HepG2 (cell line): ENCODE measurements around the gene BCCIP. TPM values are rescaled to one million over a fixed set of nuclear protein-coding genes. Genes with fewer than 3 reads are reported as not detected.

Experiments used
- AHDC1 ChIP-seq: sonication (generic); formaldehyde crosslinking; IDR thresholded peaks from 2 replicates; pipeline ENCODE4 v1.5.1; 2020; ENCODE audit warnings: mild to moderate bottlenecking, missing genetic modification reagents, borderline replicate concordance
- ARNT2 ChIP-seq: sonication (generic); formaldehyde crosslinking; IDR thresholded peaks from 2 replicates; pipeline ENCODE4 v1.8.0; 2022; ENCODE audit warnings: mild to moderate bottlenecking, low read depth, missing genetic modification reagents, moderate library complexity
- ATF2 ChIP-seq: sonication (generic); formaldehyde crosslinking; IDR thresholded peaks from 2 replicates; pipeline ENCODE4 v1.4.0; 2020; ENCODE audit warnings: missing genetic modification reagents
- CBX1 ChIP-seq: IDR thresholded peaks from one replicate; pipeline ENCODE4 v1.6.1; 2016; ENCODE audit warnings: antibody characterized with exemption, low read depth
- GFI1 ChIP-seq: sonication (generic); formaldehyde crosslinking; IDR thresholded peaks from 2 replicates; pipeline ENCODE4 v1.5.0; 2020; ENCODE audit warnings: missing genetic modification reagents, mild to moderate bottlenecking, borderline replicate concordance
- HMG20B ChIP-seq: conservative IDR thresholded peaks from 2 replicates; pipeline ENCODE4 v1.6.1; 2016; ENCODE audit warnings: missing genetic modification reagents, missing compliant biosample characterization
- HMGA1 ChIP-seq: sonication (generic); formaldehyde crosslinking; conservative IDR thresholded peaks from 2 replicates; pipeline ENCODE4 v1.4.0; 2020; ENCODE audit warnings: missing genetic modification reagents
- IKZF5 ChIP-seq: IDR thresholded peaks from 2 replicates; pipeline ENCODE4 v1.6.1; 2018; ENCODE audit warnings: missing genetic modification reagents, mild to moderate bottlenecking, missing compliant biosample characterization
- KAT7 ChIP-seq: IDR thresholded peaks from 2 replicates; pipeline ENCODE4 v1.6.1; 2018; ENCODE audit warnings: borderline replicate concordance, missing compliant biosample characterization
- MTERF4 ChIP-seq: sonication (generic); formaldehyde crosslinking; IDR thresholded peaks from 2 replicates; pipeline ENCODE4 v1.8.0; 2023; ENCODE audit warnings: mild to moderate bottlenecking, missing genetic modification reagents
- MTF2 ChIP-seq: sonication (generic); formaldehyde crosslinking; IDR thresholded peaks from 2 replicates; pipeline ENCODE4 v1.5.0; 2020; ENCODE audit warnings: missing genetic modification reagents, borderline replicate concordance
- MYC ChIP-seq: sonication (generic); formaldehyde crosslinking; IDR thresholded peaks from 2 replicates; pipeline ENCODE4 v1.9.0; 2021; ENCODE audit warnings: missing genetic modification reagents, borderline replicate concordance
- RBFOX2 ChIP-seq: fragments of 200-400 bp; formaldehyde crosslinking; IDR thresholded peaks from 2 replicates; pipeline ENCODE4 v1.6.1; 2017; ENCODE audit warnings: low read depth, mild to moderate bottlenecking, low read length
- RXRB ChIP-seq: IDR thresholded peaks from 2 replicates; pipeline ENCODE4 v1.6.1; 2016; ENCODE audit warnings: borderline replicate concordance, missing genetic modification reagents, missing compliant biosample characterization
- ZBTB44 ChIP-seq: sonication (generic); formaldehyde crosslinking; IDR thresholded peaks from 2 replicates; pipeline ENCODE4 v1.4.0; 2020; ENCODE audit warnings: missing genetic modification reagents
- ZNF17 ChIP-seq: sonication (generic); formaldehyde crosslinking; IDR thresholded peaks from 2 replicates; pipeline ENCODE4 v1.5.0; 2020; ENCODE audit warnings: mild to moderate bottlenecking, missing genetic modification reagents
- ZNF441 ChIP-seq: sonication (generic); formaldehyde crosslinking; IDR thresholded peaks from 2 replicates; pipeline ENCODE4 v1.7.0; 2021; ENCODE audit warnings: missing genetic modification reagents, borderline replicate concordance
- ZNF547 ChIP-seq: sonication (generic); formaldehyde crosslinking; IDR thresholded peaks from 2 replicates; pipeline ENCODE4 v1.5.1; 2020; ENCODE audit warnings: mild to moderate bottlenecking, missing genetic modification reagents
- polyA plus RNA-seq, 8 experiments: library from polyadenylated mRNA; depleted of rRNA in 3 of 8; stranded (reverse) in 7 of 8; unstranded in 1 of 8; fragments of >200 nt; fragmentation: Illumina TruSeq in 4 of 8; extraction: Trizol in 4 of 8; gene quantifications; 2 replicates each; pipeline versions ENCODE4 v1.2.1 to v1.2.3, GENCODE V29; 2011 to 2016; ENCODE audit warnings: low read depth in 4 of 8, missing spikeins in 1 of 8, mixed read lengths in 1 of 8; ENCODE audit not compliant: insufficient read depth in 1 of 8
- total RNA-seq, 5 experiments: library from RNA; depleted of rRNA; stranded (reverse); fragments of >200 nt; fragmentation: Illumina TruSeq; extraction: Trizol; gene quantifications; 2 replicates each; pipeline ENCODE4 v1.2.3, GENCODE V29; 2016; ENCODE audit warnings: low read depth in 1 of 5

The BCCIP gene
- total and polyA plus RNA-seq, 2 of the 13 experiments (the other 11 are each of a cell fraction or from before 2014, with no cell fraction given), result 37.0 to 132 TPM

GRCh38 chr10:125822878-125823662 lies at the start of gene BCCIP, which contains the start of gene UROS (continued):
- no peak for TF ChIP-seq ZNF17 (CRISPR knock-in tag)
- no peak for TF ChIP-seq ZBTB44 (CRISPR knock-in tag)
- peak; percentile 10; the same call in 1 of the 2 replicates for TF ChIP-seq IKZF5 (CRISPR knock-in tag)
- peak; percentile 93 for TF ChIP-seq RBFOX2
- no peak for TF ChIP-seq ZNF441 (CRISPR knock-in tag)
- TF ChIP-seq AHDC1, result no peak
- TF ChIP-seq RXRB, result peak; percentile 95
- peak; percentile 74; the same call in 1 of the 2 replicates for TF ChIP-seq KAT7 (CRISPR knock-in tag)
- 0 out of 2 replicates have a peak, but pooled peaks have one; percentile 37 for TF ChIP-seq ZNF547
- TF ChIP-seq ATF2 (CRISPR knock-in tag), result 0 out of 2 replicates have a peak, but pooled peaks have one; percentile 23
- 0 out of 2 replicates have a peak, but pooled peaks have one; percentile 23 for TF ChIP-seq MTF2 (CRISPR knock-in tag)
- peak; percentile 41 for TF ChIP-seq CBX1
- peak; percentile 48; the same call in 1 of the 2 replicates for TF ChIP-seq GFI1
- TF ChIP-seq HMGA1 (CRISPR knock-in tag), result no peak
- TF ChIP-seq HMG20B (CRISPR knock-in tag), result 0 out of 2 replicates have a peak, but pooled peaks have one; percentile 21
- peak; percentile 47; the same call in 1 of the 2 replicates for TF ChIP-seq MTERF4 (CRISPR knock-in tag)
- TF ChIP-seq ARNT2, result 0 out of 2 replicates have a peak, but pooled peaks have one; percentile 38
- TF ChIP-seq MYC, result peak; percentile 87
